ENCODE measurements around the gene TBC1D9. TPM values are rescaled to one million over a fixed set of nuclear protein-coding genes. Genes with fewer than 3 reads are reported as not detected.
"Not testable (repeated sequence)": the region's sequence is repeated elsewhere in the genome, so short reads cannot be mapped to it uniquely, and the experiment has no call there.

Gene TBC1D9
- total RNA-seq, 1 donor from 2014 or later: 25.5 TPM

DNA sequence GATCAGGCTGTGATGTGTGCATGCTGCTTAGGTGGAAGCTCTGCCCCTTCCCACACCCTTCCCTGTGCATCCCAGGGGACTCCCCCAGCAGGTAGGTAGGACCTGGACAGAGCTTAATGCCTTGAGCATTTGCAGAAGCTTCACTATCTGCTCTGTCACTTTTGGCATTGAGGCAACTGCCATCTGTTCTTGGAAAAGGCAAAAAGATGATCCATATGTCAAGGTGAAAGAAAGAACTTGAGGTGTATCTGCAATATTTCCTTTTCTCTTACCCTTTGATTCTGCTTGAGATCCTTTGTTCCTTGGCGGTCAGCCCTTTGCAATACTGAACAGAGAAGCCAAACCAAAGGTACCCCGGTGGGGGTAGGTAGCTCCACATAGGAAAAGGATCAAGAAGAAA is 37.1 kb upstream of the TBC1D9 start:
- no peak for DNase-seq (ENCODE audit: low spot score in 2 of 2)
- intact Hi-C loops (cut with DNase I): no loop called here
- Histone ChIP-seq H3K9me3 (peaks cover 0 to 10% of the 10 kb centered on the region in 2 donors), H3K4me1 (no peaks in the 10 kb centered on the region), H3K4me3 (no peak overlapping the region), H3K36me3 (no peaks in the 10 kb centered on the region), H3K27me3 (no peaks in the 10 kb centered on the region), H3K27ac (no peak overlapping the region)
- TF ChIP-seq, protein P1, sequence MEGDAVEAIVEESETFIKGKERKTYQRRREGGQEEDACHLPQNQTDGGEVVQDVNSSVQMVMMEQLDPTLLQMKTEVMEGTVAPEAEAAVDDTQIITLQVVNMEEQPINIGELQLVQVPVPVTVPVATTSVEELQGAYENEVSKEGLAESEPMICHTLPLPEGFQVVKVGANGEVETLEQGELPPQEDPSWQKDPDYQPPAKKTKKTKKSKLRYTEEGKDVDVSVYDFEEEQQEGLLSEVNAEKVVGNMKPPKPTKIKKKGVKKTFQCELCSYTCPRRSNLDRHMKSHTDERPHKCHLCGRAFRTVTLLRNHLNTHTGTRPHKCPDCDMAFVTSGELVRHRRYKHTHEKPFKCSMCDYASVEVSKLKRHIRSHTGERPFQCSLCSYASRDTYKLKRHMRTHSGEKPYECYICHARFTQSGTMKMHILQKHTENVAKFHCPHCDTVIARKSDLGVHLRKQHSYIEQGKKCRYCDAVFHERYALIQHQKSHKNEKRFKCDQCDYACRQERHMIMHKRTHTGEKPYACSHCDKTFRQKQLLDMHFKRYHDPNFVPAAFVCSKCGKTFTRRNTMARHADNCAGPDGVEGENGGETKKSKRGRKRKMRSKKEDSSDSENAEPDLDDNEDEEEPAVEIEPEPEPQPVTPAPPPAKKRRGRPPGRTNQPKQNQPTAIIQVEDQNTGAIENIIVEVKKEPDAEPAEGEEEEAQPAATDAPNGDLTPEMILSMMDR (IDR thresholded peaks at IDR 0.05): no peak

DNA sequence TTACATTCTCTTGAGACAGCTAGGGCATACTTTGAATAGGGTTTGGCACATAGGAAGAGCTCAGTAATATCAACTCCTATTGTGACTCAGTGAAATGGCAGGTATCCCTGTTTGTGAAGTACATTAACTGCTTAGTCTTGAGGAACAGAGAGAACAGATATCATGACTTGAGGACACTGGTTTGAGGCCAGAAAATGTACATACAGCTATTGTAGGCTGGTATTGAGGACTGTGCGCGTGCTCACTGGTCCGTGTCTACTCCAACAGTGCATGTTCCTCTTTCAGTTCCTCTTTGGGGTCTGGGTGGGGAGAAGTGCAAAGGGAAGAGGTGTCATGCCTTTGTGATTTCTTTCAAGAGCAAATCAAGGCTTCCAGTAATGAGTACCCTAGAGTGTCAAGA is 34.6 kb upstream of the TBC1D9 start:
- Histone ChIP-seq H3K9me3 (peaks cover 0 to 10% of the 10 kb centered on the region in 2 donors), H3K4me1 (no peaks in the 10 kb centered on the region), H3K36me3 (no peaks in the 10 kb centered on the region), H3K4me3 (no peak overlapping the region), H3K27me3 (no peaks in the 10 kb centered on the region), H3K27ac (no peak overlapping the region)
- peak in 1 of 2 donors; percentile 69 for DNase-seq (ENCODE audit: low spot score in 2 of 2)
- TF ChIP-seq, protein P1 (IDR thresholded peaks at IDR 0.05): no peak
- intact Hi-C loops (cut with DNase I): no loop called here

DNA sequence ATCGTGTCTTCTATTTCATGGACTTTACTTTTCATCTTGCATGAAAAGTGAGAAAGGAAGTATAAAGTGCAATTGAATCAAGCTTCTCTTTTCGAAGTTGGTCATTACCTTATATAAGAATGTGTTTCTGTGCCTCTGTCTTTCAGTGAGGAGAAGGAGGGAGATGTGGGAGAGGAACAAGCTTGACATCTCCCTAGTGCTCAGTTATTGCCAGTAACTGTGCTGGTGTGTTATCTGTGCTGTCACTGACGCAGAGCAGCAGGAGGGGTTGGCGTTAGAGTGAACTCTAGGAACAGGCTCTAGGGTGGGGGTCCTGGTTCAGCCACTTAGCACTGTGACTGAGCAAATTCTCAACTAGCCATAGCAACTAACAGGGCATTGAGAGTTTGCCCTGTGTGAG is 34.0 kb upstream of the TBC1D9 start:
- DNase-seq (ENCODE audit: low spot score in 2 of 2): no peak
- Histone ChIP-seq H3K9me3 (peaks cover 0 to 10% of the 10 kb centered on the region in 2 donors), H3K4me3 (no peak overlapping the region), H3K36me3 (no peaks in the 10 kb centered on the region), H3K27ac (no peak overlapping the region), H3K4me1 (no peaks in the 10 kb centered on the region), H3K27me3 (no peaks in the 10 kb centered on the region)
- TF ChIP-seq, protein P1 (IDR thresholded peaks at IDR 0.05): no peak
- intact Hi-C loops (cut with DNase I): no loop called here

DNA sequence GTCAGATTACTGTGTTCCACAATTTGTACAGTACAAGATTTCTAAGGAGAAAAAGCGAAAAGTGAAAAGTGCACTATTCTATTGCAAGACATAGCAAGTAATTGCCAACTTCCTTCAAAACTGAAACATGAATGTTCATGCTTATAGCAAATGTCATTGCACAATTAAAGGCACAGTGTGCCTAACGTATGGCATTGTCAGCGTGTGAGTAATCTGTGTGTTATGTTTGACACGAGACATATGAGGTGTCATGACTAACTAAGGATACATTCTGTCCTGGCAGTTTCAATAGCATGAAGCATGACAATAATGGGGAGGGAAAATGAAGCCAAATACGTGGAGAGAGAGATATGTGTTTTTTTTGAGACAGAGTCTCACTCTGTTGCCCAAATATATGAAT is 33.6 kb upstream of the TBC1D9 start:
- Histone ChIP-seq H3K27me3 (no peaks in the 10 kb centered on the region), H3K36me3 (no peaks in the 10 kb centered on the region), H3K4me1 (no peaks in the 10 kb centered on the region), H3K4me3 (no peak overlapping the region), H3K9me3 (peaks cover 0 to 10% of the 10 kb centered on the region in 2 donors), H3K27ac (no peak overlapping the region)
- DNase-seq (ENCODE audit: low spot score in 2 of 2): no peak
- intact Hi-C loops (cut with DNase I): no loop called here
- TF ChIP-seq, protein P1 (IDR thresholded peaks at IDR 0.05): no peak

DNA sequence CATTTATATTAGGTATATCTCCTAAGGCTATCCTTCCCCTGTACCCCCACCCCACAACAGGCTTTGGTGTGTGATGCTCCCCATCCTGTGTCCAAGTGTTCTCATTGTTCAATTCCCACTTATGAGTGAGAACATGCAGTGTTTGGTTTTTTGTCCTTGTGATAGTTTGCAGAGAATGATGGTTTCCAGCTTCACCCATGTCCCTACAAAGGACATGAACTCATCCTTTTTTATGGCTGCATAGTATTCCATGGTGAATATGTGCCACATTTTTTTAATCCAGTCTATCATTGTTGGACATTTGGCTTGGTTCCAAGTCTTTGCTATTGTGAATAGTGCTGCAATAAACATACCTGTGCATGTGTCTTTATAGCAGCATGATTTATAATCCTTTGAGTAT is 26.6 kb upstream of the TBC1D9 start:
- H3K9me3 ChIP-seq; H3K27ac ChIP-seq; H3K4me1 ChIP-seq; H3K36me3 ChIP-seq; H3K27me3 ChIP-seq; intact Hi-C loops (cut with DNase I); H3K4me3 ChIP-seq; DNase-seq (ENCODE audit: low spot score in 2 of 2): not testable (repeated sequence)

DNA sequence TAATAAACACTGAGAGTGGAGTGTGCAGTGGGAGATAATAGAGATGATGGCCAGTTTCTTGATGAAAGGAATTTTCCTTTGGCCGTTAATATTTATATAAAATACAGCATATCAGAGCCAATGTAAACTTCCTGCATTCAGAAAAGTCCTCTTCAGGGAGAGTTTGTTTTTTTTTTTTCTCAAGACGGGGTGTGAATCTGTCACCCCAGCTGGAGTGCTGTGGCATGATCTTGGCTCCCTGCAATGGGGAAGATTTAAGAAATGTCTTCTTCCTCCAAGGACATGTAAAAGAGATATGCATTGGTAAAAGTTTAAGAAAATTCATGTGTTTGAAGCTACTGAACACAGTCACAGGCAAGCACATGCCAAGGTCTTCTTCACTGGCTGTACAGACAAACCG is 25.4 kb upstream of the TBC1D9 start:
- intact Hi-C loops (cut with DNase I): no loop called here
- TF ChIP-seq, protein P1 (IDR thresholded peaks at IDR 0.05): no peak

More for the DNA sequence above, 25.4 kb upstream of the TBC1D9 start:
- DNase-seq (ENCODE audit: low spot score in 2 of 2): no peak
- Histone ChIP-seq H3K36me3 (no peaks in the 10 kb centered on the region), H3K27me3 (no peaks in the 10 kb centered on the region), H3K4me3 (no peak overlapping the region), H3K27ac (no peak overlapping the region), H3K4me1 (no peaks in the 10 kb centered on the region), H3K9me3 (no peaks in the 10 kb centered on the region)
